ENCODE measurements around the gene RBM14. TPM values are rescaled to one million over a fixed set of nuclear protein-coding genes. Genes with fewer than 3 reads are reported as not detected.
A peak's percentile ranks its signal among the peaks of the same experiment; 100 is the strongest.

The RBM14 gene
- total RNA-seq, 1 donor from 2014 or later, result 63.3 TPM

DNA sequence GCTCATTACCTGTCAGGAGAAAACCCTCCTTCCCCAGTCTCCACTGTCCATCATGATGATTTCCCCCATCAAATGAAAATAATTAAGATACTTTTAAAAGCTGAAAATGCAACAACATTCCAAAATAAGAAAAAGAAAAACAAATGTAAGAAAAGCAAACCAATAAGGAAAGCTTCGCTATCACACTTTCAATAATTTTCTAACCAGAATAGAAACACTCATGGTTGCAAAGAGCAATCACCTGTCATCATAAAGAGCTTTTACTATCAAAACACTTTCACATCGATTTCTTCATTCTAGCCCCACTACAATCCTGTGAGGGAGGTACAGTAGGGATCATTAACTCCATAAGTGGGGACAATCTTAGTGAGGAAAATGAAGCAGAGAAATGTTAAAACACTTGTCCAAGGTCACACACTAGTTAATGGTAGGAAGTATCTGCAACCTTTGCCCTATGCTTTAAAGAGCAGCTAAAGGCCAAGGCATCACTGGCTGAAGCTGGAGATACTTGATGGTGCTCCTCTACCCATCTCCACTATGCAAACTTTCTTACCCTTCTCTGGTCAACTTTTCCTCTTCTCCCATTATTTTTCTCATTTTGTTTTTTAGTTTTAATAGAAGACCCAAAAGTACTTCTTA is 58.7 kb downstream of the RBM14 start:
- ATAC-seq (no peak), DNase-seq (no peak)
- peaks cover 23% of the 10 kb centered on the region for H3K4me1 ChIP-seq
- no peaks in the 10 kb centered on the region for H3K27me3 ChIP-seq
- intact Hi-C loops (cut with DNase I), result loop anchor here (5.0 kb wide), 1 partner anchor 93 kb away; no protein-coding TSS in a partner anchor
- H3K36me3 ChIP-seq, result peaks cover 5% of the 10 kb centered on the region
- no peak overlapping the region for H3K27ac ChIP-seq
- H3K9me3 ChIP-seq, result no peaks in the 10 kb centered on the region
- no peak overlapping the region for H3K4me3 ChIP-seq
- TF ChIP-seq CTCF (IDR thresholded peaks at IDR 0.05), result no peak

DNA sequence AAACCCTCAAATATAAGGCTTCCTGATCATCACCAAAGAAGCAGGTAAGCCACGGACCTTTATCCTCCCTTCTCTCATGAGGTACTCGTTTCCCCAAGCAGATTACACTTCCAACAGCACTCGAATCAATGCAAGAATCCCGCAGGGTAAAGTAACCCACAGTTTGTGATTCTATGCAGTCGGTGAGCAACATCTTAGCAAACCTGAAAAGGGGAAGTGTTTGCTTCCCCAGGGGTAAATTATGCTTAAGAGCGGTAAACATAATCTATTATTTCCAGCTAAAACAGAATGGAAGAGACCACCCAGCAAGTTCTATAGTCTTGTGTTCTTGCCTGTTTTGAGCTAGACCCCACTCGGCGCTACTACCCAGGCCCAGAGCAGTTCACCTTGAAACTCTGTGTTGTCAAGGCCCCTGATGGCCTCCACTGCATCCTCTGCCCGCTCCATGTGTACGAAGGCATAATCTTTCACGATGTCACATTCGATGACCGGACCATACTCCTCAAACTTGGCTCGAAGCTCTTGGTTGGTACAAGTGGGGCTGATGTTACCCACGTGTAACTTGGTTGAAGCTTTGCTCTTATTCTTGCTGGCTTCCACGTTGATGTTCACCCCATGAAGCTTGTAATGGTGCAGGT is 60.0 kb downstream of the RBM14 start:
- peaks cover 23% of the 10 kb centered on the region for H3K4me1 ChIP-seq
- H3K27ac ChIP-seq, result no peak overlapping the region
- H3K27me3 ChIP-seq, result no peaks in the 10 kb centered on the region
- intact Hi-C loops (cut with DNase I), result loop anchor here (5.0 kb wide), 1 partner anchor 94 kb away; no protein-coding TSS in a partner anchor
- ATAC-seq (no peak), DNase-seq (peak; percentile 52)
- TF ChIP-seq CTCF (IDR thresholded peaks at IDR 0.05), result no peak
- H3K4me3 ChIP-seq, result peak overlapping the region; percentile 80
- H3K9me3 ChIP-seq, result no peaks in the 10 kb centered on the region
- no peaks in the 10 kb centered on the region for H3K36me3 ChIP-seq

Other genes starting within 250 kb of the RBM14 start
- 14.2 TPM for gene SLC29A2, start 244.9 kb upstream of the RBM14 start, total RNA-seq
- not detected for gene NPAS4, start 195.6 kb upstream of the RBM14 start, total RNA-seq
- gene MRPL11, start 177.8 kb upstream of the RBM14 start, total RNA-seq, result 31.3 TPM
- gene PELI3, start 149.7 kb upstream of the RBM14 start, total RNA-seq, result 15.5 TPM
- gene DPP3, start 136.2 kb upstream of the RBM14 start, total RNA-seq, result 31.9 TPM
- 33.5 TPM for gene BBS1, start 106.0 kb upstream of the RBM14 start, total RNA-seq
- gene ZDHHC24, start 70.6 kb upstream of the RBM14 start, total RNA-seq, result 14.5 TPM
- gene ACTN3, start 69.7 kb upstream of the RBM14 start, total RNA-seq, result not detected
- gene CTSF, start 48.0 kb upstream of the RBM14 start, total RNA-seq, result 37.0 TPM
- 0.26 TPM for gene CCDC87, start 23.6 kb upstream of the RBM14 start, total RNA-seq
- 31.9 TPM for gene CCS, start 23.4 kb upstream of the RBM14 start, total RNA-seq
- 98.9 TPM for gene RBM4, start 22.1 kb downstream of the RBM14 start, total RNA-seq
- 9.5 TPM for gene RBM4B, start 61.3 kb downstream of the RBM14 start, total RNA-seq
- 8.1 TPM for gene SPTBN2, start 112.6 kb downstream of the RBM14 start, total RNA-seq
- gene RCE1, start 226.8 kb downstream of the RBM14 start, total RNA-seq, result 18.4 TPM
- 14.0 TPM for gene LRFN4, start 240.4 kb downstream of the RBM14 start, total RNA-seq

Measured in upper lobe of right lung (tissue), 1 donor.